HG02678 (cell line): ENCODE data around the gene PLK1.

ENCODE experiments used
- ATAC-seq: cut with Tn5 transposase; IDR thresholded peaks from one replicate; pipeline ENCODE4 v1.9.1; 2021; ENCODE audit warnings: mild to moderate bottlenecking, moderate library complexity; ENCODE audit not compliant: unreplicated experiment

Gene PLK1

DNA sequence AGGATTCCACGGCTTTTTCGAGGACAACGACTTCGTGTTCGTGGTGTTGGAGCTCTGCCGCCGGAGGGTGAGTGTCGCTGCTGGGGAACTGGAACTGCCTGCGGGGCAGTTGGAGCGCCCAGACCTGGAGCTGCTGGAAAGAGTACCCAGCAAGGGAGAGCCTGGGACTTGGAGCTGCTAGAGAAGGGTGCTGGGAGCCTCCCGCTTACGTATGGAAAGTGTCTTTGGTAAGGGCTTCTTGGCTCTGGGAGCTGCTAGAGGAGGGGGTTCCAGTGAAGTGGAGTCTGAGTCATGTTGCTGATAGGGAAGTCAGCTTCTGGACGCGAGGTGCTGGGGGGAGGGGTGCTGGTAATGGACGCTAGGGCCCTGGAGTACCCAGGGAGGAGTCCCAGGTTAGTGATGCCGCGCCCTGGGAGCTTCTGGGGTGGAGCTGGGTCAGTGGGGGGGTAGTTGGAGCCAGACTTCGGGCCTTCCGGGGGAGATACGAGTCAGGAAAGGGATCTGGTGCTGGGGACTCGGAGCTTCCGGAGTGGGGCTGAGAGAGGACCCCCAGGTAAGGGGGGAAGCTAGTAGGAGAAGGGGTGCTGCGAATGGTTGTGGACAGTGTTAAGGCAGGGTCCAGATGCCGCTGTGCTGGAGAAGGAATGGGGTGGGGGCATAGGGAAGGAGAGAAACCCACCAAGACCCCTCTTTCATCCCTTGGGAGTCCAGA is 741 bp downstream of the PLK1 start:
- no peak for ATAC-seq

GRCh38 chr16:23679986-23680336 is 1.3 kb downstream of the PLK1 start:
- ATAC-seq, result no peak

DNA sequence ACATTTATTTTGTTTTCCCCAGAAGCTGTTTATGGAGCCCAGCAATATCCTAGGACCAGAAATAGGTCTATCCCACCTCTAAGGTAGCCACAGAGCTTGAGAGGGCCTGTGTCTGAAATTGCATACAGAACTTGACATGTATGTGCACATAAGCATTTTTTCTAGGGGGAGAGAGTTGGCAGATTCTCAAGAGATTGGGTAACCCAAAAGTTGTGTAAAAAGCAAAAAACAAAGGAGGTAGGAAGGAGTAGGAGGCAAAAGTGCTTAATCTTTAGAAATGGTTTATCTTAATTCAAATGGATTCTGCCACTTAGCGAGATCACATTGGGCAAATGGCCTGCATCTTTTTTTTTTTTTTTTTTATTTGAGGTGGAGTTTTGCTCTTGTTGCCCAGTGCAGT is 3.5 kb downstream of the PLK1 start:
- no peak for ATAC-seq

DNA sequence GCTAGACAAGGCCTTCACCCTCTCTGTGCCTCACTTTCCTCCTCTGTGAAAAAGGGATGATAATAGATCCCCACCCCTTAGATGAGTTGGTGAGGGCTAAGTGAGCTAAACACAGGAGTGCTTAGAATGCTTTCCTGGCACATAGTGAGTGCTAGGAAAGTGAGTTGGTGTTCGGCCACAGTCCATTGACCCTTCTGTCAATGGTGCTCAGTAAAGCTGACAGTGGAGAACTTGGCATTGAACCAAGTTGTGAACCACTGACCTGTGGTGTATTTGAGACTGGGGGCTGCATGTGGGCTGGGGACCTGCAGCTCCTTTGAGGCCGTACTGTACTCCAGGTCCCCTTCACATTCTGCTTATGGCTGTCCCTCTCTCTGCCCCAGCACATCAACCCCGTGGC is 4.8 kb downstream of the PLK1 start:
- ATAC-seq, result no peak

DNA sequence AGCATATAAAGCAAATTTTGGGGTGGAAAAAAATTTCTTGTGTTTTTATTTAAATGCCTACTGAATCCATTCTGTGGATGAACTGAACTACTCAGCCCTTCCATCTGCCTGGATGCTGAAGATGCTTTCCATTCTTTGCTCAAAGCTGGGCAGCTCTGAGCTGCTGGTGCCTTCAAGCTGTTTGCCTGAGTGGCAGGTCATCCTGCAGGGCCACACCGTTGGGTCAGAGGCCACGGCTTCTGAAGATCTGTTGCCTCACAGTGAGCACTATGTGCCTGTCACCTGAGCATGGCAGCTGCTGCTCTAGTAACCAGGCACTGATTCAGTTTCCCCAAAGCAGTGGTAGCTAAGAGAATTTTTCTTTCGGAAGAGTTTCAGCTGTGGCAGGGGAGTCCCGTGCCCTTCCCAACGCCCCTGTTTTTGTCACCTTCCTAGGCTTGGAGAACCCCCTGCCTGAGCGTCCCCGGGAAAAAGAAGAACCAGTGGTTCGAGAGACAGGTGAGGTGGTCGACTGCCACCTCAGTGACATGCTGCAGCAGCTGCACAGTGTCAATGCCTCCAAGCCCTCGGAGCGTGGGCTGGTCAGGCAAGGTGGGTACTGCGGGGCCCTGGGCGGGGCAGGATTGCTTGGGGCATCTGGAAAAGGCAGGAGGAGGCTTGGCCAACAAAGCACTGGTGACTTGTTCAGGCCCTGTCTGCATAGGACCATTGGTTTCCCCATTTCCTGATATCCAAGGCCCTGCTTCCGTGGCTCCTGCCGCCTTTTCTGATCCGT is 8.5 kb downstream of the PLK1 start:
- no peak for ATAC-seq

DNA sequence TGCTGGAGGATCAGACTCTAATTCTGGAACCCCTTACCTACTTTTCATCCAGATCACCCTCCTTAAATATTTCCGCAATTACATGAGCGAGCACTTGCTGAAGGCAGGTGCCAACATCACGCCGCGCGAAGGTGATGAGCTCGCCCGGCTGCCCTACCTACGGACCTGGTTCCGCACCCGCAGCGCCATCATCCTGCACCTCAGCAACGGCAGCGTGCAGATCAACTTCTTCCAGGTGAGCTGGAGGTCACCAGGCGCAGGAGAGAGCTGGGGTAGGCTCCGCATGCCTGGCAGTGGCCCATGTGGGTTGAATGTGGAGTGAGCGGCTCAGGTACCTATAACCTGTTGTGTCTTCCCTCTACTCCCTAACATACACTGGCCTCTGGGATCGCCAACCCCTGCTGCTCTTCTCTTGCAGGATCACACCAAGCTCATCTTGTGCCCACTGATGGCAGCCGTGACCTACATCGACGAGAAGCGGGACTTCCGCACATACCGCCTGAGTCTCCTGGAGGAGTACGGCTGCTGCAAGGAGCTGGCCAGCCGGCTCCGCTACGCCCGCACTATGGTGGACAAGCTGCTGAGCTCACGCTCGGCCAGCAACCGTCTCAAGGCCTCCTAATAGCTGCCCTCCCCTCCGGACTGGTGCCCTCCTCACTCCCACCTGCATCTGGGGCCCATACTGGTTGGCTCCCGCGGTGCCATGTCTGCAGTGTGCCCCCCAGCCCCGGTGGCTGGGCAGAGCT is 10.9 kb downstream of the PLK1 start:
- no peak for ATAC-seq

DNA sequence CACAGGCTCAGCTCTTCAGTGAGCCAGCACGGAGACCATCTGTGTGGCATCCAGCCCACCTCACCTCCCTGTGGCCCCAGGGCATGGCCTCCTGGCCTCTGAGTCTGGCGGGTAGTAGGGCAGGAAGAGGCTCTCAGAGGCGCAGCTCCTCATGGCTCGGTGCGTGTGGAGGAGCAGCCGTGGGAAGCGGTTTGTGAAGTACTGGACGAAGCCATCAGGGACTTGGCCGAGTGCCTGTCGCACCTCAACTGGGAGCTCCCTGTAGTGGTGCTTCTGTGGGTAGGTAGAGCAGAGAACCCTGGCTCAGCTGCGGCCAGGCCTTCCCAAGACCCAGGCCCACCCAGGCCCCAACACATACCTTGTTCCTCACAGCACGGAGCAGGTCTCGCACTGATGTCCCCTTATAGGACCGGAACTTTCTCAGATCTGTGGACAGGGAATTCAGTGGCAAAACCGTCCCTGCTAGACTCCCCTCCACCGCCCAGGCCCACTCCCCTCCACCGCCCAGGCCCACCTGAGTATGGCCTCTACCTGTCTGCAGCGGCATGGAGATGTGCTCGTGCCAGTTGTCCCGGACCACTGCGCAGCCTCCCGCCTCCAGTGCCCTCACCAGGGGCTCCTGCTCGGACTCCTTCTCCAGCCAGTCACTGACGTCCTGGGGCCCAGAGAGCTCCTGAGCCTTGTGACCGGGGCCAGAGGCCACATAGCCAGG is 12.2 kb downstream of the PLK1 start:
- ATAC-seq, result no peak

DNA sequence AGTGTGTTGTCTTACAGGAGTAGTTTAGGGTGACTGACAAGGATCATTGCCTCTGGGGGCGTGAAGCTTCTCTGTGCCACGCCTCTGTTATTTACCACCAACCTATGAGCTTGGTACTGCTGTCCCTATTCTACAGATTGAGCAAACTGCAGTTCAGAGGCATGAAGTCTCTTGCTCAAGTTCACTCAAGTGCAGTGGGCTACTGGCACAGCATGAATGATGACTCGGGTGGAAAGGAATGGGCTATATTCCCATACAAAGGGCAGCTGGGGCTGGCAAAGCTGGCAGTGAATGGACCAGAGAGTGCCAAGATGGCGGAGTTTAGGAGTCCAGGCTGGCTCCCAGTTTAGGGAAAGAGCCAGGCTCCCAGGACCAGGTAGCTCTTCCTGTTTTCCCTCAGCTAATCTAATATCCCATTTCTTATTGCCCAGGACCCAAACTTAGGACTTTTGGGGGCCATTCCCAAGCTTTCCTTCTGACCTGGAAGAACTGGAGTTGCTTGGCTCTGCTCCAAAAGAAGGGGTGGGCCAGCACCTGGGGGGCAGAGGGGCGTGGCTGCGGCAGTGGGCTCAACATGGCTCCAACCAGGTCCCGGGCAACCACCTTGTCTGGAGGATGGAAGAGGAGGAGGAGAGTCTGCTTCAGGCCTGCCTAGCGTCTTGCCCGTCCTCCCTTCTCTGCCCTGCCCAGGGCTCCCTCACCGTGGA is 12.9 kb downstream of the PLK1 start:
- no peak for ATAC-seq

- no peak for ATAC-seq
Measured at GRCh38 chr16:23692190-23692837, 13.6 kb downstream of the PLK1 start.

DNA sequence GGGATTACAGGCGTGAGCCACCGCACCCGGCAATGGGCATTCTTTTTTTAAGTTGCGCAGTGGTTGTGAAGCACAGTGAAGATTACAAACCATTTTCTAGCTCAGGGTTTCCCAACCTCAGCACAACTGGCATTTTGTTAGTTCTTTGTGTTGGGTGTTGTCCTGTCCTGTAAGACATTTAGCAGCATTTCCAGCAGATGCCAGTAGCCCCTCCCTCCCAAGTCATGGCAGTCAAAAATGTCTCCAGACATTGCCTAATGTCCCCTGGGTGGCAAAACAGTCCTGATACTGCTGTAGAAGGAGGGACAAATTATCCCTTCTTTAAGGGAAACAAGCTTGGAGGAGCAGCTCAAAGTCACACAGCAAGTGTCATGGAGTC is 15.6 kb downstream of the PLK1 start:
- no peak for ATAC-seq

GRCh38 chr16:23694644-23695373 is 16.1 kb downstream of the PLK1 start:
- ATAC-seq, result no peak

GRCh38 chr16:23695756-23696155 is 17.1 kb downstream of the PLK1 start:
- ATAC-seq, result no peak

DNA sequence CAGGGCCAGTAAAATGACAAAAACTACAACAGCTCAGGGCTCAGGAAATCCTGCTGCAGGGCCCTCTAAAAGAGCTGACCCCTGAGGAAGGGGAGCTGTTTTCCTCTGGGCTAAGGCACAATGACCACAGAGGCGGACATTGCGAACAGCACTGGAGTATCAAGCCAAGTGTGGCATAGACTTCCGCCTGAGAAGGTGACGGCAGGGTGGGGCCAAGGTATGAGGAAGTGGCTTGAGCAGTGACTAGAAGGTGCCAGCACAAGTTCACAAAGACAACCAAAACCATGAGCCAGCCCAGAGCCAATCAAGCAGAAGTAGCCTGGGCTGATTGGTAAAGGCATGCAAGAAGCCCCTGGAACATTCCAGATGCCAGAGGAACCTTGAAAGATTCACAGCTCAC is 20.4 kb downstream of the PLK1 start:
- ATAC-seq, result no peak

- ATAC-seq, result no peak
Measured at GRCh38 chr16:23700093-23700492, 21.4 kb downstream of the PLK1 start.

DNA sequence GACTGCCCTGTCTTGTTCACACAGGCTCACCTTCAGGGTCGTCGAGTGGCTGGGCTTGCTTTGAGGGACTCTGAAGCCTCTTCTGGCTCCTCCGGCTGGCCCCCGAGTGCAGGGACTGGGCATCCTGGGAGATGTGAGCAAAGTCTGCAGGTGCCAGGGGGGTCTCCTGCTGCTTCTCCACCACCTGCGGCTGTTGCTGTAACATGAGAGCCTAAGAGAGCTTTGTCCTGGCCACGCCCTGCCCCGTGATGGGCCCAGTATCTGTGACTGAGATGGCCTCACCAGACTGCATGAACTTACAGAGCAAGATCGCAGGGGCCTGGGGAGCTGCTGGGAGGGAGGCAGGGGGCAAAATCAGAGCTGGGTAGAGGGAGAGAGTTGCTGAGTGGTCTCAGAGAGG is 21.8 kb downstream of the PLK1 start:
- ATAC-seq, result no peak

GRCh38 chr16:23701045-23701444 is 22.4 kb downstream of the PLK1 start:
- no peak for ATAC-seq

DNA sequence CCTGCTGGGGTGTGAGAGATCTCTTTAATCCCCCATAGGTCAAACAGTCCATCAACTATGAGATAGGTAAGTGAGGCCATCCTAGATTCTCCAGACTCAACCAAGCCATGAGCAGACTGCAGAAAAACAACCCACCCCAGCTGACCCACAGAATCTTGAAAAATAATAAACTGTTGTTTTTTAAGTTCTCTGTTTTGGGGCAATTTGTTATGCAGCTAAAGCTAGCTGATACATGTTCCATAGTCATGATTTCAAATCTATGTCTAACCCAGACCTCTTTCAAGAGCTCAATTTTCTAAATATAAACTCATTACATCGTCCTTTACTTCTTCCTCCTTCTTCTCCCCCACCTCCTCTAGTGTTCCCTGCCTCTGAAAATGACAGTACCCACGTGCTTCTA is 24.3 kb downstream of the PLK1 start:
- ATAC-seq, result no peak

DNA sequence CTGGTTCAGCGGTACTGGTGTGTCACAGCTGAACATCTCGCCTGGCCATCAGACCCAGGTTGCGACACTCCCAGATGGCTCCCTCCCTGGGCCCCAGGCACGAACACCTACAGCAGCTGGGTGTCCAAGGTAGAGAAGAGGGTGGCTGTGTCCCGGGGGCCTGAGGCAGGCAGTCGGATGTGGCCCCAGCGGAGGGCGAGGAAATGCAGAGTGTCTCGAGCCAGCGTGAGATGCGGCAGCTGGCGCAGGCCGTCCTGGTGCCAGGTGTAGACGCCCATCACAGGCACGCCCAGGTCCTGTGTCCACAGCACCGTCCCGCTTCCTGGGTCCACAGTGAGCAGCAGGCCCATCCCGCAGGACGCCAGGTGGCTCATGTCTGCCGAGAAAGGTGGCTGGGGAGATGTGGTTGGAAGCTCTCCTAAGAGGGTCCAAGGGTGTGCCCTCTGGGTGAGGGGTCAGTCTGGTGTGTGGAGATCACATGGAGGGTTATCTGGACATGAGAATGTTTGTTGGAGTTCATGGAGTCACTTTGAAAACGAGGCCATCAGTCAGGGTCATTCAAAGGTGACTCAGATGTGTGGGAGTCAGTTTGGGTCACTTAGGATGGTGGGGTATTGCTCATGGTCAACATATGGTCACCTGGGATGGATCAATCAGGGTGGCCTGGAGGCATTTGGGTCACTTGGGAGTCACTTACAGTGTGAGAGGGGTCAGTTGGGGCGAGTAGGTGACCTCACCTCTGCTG is 26.3 kb downstream of the PLK1 start:
- no peak for ATAC-seq

DNA sequence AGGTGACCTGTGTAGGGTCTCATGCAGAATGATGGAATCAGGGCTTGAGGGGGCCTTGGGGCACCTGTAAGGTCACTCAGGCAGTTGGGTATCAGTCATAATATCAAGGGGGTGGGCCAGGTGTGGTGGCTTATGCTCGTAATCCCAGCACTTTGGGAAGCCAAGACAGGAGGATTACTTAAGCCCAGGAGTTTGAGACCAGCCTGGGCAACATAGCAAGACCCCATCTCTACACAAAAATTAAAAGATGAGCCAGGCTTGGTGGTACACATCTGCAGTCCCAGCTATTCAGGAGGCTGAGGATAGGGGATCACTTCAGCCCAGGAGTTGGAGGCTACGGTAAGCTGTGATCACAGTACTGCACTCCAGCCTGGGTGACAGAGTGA is 26.8 kb downstream of the PLK1 start:
- no peak for ATAC-seq
